ENCODE data around the gene ACAP3. TPM values are rescaled to one million over a fixed set of nuclear protein-coding genes. Genes with fewer than 3 reads are reported as not detected.
"Not testable (repeated sequence)": the region's sequence is repeated elsewhere in the genome, so short reads cannot be mapped to it uniquely, and the experiment has no call there.

The ACAP3 gene
- total RNA-seq, 1 experiment from 2014 or later: 37.5 TPM

DNA sequence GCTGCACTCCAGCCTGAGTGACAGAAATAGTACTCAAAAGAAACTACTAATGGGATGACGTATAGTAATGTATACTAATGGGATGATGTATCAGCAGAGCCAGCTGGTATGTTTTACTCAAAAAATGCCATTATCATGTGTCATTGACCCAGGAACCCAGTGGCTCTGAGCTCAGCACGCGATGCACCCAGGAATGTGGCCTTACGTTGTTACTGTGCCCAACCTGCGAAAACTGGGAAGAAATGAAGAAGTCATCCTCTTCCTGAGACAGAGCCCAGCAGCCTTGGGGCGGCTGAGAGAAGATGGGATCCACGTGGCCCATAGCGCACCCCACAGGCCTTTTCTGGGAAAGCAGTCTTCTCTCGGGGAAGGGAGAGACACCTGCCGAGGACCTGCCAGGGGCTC is 42.9 kb downstream of the ACAP3 start:
- peak; percentile 93 for DNase-seq (ENCODE audit: low spot score)

DNA sequence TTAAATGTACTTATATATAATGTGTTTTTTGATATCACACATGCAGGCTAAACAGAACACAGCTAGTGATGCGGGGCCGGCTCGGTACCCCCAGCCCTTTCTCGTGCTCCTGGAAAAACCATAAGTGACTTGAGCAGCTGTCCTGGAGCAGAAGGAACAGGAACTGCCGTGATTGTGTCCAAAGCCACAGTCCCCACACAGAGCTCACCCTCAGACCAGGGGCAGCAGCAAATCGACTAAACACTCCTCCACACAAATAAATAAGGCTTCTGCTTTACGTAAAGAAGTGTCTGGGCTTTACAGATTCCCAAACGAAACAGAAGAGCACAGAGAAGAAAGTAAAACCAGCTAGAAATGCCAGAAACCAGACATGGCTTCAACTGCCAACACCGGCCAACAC is 43.7 kb downstream of the ACAP3 start:
- DNase-seq (ENCODE audit: low spot score): no peak

DNA sequence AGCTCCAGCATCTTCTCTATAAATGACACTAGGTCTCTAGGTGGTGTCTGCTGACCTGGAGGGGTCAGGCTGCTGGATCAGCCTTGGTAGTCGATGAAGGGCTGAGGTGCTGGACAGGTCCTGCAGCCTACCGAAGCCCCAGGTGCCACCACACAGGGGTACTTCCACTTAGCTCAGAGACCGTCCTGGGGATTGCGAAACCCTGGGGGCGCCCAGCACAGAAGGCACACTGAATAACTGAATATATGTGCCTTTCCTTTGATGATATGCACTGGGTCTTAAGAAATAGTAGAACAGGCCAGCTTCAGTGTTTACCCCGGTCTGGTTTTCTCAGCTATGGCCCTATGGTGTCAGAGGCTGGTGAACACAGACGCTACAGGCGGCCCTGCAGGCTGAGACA is 45.0 kb downstream of the ACAP3 start:
- DNase-seq (ENCODE audit: low spot score): no peak

DNA sequence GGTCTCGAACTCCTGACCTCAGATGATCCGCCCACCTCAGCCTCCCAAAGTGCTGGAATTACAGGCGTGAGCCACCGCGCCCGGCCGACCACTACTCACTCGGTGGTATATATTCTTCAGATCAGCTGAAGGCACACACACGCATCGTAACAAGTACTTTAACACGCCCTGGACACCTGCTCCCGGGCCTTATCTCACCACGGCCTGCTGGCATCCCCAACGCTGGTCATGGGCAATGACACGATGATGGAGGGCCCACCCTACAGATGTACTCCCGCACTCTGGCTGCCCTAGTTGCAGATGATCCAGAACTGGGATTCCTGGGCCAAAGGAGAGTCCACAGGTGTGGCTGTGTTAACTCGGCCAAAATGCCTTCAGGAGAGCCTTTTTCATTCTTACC is 45.7 kb downstream of the ACAP3 start:
- DNase-seq (ENCODE audit: low spot score): no peak

DNA sequence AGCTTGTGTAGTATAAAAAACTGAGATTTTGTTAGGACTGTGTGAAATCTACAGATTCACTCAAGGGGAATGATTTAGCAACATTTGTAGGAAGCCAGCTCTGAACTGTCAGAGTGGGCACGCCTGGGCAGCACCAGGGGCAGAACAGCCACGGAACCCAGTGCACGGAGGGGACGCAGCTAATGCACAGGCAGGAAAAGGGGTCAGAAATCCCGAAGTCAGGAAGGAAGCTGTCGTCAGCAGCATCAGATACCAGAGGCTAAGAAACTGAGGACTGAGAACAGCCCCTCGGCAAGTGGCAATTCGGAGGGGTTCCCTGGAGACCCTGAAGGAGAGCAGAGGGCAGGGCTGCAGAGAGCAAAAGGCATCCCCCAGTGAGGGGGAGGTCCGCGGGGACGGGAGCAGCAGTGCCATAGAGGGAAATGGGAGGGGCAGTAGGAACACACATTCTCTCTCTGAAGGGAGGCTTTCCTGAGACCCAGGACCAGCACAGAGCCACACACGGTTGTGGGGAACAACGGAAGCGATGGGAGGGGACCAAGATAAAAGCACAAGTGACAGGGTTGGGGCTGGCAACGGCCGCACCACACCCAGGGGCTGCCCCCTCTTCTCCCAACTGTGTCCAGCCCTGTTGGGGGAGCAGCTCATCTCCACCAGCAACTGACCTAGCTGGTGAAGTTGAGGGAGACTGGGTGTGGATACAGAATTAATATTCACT is 46.7 kb downstream of the ACAP3 start:
- no peak for DNase-seq (ENCODE audit: low spot score)

DNA sequence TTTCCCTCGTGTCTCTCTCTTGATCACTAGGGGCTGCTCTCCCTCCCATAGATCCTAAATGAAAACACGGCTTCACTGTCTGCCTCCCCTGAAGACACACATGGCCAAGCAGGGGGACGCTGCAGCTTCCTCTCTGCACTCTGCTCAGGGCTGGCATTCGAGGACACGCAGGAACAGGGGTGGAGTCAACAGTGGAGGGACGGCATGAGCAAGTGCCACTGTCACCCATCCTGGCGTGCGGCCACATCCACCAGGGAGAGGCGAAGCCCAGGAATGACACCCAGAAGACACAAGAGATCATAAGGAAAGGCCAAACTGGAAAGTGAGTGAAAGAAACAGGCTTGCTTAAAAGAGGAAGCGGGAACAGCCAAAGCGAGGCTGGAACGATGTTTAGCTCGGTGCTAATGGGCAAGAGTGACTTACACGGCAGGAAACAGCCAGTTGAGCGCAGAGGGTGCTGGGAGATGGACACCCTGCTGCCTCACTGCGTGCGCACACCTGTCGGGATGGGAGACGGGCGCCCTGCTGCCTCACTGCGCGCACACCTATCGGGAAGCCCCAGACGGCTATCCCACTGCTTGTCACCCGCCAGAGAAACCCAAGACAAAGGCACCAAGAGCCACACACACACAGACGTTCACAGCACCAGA is 47.7 kb downstream of the ACAP3 start:
- no peak for DNase-seq (ENCODE audit: low spot score)

DNA sequence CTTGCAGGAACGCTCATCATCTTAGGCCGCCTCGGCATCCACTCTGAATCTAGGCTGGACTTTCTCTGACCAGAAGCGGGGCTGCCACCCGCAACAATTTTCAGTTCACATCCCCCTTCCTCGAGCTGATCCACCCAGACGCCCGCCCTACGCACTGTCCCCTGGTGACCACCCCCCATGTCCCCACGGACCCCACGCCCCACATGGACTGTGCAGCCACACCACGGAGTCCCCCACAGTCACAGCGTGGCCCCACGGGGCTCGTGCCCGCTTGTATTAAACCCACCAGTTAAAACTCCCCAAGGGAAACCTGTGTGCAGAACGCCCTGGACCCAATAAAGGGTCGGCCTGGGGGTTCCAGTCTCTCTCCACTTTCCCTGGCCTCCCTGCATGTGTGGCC is 48.2 kb downstream of the ACAP3 start:
- DNase-seq (ENCODE audit: low spot score): no peak

DNA sequence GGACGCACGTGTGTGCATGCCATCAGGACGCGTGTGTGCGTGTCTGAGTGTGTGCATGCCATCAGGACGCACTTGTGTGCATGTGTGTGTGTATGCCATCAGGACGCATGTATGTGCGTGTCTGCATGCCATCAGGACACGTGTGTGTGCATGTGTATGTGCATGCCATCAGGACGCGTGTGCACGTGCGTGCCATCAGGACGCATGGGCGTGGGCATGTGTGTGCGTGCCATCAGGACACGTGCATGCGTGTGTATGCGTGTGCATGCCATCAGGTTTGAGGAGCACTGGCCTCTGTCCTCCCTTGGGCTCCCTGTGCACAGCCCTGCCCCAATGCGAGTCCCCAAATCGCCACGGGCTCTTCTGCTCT is 48.6 kb downstream of the ACAP3 start:
- DNase-seq (ENCODE audit: low spot score): no peak

DNA sequence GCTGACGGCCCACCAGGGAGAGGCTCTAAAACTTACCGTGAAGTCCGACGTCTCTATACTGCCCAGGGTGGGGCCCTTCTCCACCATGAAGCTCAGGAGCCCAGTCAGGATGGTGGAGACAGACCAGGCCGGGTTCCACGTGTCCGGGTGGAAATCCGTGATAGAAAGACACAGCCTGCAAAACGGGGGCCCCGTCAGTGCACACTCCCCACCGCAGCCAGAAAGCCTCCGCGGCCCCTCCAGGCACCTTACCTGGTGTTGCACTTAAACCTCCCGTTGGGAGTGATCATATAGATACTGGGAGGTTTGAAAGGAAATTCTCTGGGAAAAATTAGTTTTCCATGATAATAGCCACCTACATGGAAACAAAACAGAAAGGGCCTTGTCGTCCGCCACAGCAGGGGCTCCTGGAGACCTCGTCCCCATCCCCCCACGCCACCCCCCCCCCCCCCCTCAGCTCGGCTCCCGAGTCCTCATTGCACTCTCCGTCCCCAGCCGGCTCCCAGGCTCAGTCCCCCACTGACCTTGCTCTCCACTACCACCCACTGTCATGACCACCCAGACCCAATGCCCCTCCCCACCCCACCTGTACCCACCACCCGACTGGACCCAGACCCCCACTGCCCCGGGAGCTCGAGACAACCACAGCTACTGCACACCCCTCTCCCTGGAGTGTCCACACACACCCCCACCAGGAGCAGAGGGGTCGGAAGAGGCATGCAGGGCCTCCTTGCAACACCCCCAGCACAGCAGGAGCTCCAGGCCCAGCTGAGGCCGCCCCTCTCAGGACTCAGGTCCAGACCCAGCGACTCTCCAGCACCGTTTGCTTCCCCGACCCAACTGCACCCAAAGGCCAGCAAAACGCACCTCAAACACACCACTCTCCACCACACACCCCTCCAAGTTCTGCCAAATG is 50.5 kb downstream of the ACAP3 start:
- no peak for DNase-seq (ENCODE audit: low spot score)

DNA sequence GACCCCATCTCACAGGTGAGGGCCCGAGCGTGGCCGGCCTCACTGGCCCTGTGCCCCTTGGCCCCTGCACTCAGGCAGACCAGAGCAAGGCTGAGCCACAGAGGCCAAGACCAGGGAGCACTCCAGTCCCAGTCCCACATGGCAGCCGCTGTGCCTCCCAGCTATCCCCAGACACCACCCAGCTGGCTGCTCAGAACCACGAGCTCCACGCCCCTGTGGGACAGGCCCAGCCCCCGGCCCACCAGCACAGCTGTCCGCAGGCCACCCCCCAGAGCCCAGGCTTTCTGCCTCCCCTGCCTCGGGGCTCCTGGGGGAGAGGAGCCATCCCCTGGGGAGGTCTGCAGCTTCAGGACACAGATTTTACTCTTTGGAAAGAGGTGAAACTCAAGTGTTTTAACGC is 52.1 kb downstream of the ACAP3 start:
- DNase-seq (ENCODE audit: low spot score): no peak

DNA sequence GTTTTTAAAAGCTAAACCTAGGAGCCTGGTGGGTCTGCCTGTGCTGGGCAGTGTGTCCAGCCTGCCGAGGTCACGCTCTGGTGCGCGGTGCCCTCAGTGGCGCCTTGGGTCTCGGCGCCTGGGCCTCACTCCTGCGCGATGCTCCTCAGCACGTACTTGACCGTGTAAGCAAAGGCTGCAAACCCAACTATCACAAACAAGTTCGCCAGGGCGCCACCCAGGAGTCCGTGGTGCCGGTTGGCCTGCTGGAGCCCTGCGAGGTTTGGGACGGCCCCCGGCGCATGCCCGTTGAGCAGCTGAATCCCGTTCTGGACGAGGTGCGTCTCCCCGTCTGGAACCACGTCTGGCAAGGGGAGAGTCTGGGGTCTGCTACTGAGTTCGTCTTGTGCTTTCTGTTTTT is 52.7 kb downstream of the ACAP3 start:
- DNase-seq (ENCODE audit: low spot score): no peak

DNA sequence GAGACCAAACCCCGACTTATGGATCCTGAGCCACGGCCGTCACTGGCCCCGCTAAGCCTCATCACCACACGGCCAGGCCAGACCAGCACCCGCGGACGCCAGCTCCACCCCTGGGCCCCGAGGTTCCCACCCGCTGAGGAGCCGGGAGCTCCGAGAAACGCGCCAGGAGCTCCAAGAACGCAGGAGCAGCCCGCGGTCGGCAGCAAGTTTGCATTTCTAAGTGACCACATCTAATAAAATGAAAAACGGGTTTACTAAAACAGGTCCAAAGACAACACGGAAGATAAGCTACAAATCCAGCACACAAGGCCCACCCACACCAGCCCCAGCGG is 53.1 kb downstream of the ACAP3 start:
- no peak for DNase-seq (ENCODE audit: low spot score)

DNA sequence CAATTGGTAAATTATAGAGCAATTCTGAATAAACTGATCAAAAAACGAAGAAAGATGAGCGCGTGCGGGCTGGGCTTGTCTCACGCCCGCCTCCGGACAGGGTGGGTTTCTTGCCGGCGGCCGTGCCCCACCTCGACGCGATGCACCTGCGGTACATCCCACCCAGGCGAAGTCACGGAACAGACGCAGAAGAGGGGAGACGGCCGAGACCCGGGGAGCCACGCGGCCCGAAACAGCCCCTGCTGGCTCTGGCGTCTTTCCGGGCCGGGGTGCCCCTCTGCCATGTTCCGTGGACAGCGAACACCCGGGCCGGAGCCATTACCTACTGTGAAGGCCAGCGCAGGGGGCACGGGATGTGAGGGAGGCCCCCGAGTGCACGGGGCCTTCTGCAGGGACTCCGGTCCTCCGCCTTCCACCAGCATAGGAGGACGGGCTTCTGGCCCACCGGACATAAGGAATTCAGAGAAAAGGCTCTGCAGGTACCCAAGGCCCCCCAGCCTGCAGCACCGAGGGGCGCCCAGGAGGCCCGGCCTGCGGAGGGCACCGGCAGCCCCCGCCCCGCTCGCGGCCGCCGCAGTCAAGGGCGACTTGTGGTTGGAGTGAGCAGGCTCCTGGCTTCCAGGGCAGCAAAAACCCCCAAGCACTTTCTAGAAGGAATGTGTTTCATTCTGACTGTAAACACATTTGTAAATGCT is 53.6 kb downstream of the ACAP3 start:
- no peak for DNase-seq (ENCODE audit: low spot score)

DNA sequence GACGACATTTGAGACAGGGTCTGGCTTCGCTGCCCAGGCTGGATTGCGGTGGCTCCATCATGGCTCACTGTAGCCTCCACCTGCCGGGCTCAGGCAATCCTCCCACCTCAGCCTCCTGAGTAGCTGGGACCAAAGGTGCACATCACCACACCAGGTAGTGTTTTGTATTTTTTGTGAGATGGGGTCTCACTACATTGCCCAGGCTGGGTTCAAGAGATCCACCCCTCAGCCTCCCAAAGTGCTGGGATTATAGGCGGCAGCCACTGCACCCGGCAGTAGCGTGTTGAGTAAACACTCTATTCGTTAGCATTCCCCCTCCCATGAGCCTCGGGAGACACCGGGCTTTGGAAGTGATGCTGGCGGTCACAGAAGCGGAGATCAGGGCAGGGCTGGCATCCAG is 54.4 kb downstream of the ACAP3 start:
- no peak for DNase-seq (ENCODE audit: low spot score)

DNA sequence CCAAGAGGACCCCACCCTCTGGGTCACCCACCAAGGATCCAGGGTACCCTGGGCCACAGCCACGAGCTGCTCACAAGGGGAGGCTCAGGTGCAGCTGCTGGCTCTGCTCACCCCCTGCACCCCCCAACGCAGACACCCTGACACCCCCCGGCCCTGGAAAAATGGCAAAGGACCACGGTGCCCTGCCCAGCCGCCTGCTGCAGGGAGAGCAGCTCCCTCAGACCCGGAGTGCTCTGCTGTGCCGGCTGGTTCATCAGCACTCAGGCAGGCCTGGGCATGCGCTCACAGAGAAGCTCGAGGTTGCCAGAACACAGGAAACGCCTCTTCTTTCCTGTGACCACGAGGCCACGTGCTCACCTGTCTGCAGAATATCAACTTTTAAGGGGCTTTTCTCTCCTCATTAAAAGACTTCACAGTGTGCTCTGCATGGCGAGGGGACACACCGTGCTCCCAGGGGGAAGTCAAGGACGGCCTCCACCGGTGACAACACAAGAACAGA is 56.9 kb downstream of the ACAP3 start:
- no peak for DNase-seq (ENCODE audit: low spot score)

DNA sequence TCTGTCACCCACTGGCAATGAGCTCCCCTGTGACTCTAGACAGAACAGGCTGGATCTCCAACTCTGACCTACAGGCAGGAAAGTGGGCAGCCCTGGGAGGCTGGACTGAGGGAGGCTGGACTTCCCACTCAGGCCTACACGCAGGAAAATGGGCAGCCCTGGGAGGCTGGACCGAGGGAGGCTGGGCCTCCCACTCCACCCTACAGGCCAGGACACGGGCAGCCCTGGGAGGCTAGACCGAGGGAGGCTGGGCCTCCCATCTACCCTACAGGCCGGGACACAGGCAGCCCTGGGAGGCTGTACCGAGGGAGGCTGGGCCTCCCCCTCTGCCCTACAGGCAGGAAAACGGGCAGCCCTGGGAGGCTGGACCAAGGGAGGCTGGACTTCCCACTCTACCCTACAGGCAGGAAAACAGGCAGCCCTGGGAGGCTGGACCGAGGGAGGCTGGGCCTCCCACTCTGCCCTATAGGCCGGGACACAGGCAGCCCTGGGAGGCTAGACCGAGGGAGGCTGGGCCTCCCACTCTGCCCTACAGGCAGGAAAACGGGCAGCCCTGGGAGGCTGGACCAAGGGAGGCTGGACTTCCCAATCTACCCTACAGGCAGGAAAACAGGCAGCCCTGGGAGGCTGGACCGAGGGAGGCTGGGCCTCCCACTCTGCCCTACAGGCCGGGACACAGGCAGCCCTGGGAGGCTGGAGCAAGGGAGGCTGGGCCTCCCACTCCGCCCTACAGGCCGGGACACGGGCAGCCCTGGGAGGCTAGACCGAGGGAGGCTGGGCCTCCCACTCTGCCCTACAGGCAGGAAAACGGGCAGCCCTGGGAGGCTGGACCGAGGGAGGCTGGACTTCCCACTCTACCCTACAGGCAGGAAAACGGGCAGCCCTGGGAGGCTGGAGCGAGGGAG is 59.5 kb downstream of the ACAP3 start:
- not testable (repeated sequence) for DNase-seq (ENCODE audit: low spot score)

DNA sequence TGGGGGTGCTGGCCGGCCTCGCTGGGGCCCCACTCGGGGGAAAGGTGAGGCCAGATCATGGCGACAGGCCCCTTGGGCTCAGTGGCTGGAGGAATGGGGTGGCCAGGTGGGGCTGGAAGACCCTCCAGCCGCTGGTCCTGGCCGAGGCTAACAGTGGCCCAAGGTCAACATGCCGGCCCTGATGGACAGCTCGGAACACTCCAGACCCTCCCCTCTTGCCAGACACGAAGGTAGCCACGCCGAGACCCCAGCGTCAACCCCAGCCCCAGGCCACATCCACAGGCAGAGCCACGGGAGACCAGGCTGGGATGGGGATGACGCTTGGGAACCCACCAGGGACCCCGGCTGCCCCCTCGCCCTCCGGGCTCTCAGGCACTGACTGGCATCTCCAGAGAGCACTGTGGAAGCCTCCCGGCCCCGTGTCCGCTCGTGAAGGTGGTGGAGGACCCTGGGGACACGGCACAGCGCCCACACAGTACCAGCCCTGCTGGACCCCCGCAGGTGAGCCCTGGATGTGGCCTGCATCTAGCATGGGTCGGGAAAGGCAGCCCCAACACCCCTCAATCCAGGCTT is 60.3 kb downstream of the ACAP3 start:
- DNase-seq (ENCODE audit: low spot score): no peak

DNA sequence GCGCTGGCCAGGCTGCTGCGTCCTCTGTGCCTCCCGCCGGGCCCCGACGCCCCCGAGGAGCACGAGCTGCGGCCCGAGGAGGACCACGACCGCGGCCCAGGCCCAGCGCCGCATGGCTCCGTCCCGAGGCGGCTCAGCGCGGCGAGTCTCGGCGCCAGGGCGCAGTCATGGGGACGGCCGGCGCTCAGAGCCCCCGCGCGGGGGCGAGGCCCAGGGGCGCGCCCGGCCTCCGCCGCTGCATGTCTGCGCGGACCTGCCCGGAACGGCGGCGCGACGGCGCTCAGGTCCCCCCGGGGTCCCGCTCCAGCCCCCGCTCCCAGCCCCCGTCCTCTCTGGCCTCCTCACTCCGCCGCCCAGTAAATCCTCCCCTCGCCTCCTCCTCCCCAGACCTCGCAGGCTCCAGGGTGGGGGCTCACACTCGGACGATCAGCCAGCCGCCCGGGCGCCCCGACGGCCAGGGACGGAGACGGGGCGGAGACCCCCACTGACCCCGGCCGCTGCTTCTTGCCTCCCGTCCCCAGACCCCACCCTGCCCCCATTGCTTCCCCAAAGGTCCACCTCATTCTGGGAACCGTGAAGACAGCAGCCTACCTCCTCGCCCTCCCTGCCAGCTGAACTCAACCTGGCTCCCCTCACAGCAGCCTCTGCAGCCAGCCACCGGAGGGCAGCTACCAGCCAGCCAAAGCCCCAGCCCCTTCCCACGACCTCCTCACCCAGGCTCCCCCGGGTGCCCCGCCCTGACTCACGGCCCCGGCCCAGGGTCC is 61.0 kb downstream of the ACAP3 start, which contains the start of gene C1QTNF12:
Gene C1QTNF12, minus strand, starts transcription at position 146 of the 764 bp plus-strand sequence. Its CDS starts 32 bp downstream, at position 114.
- no peak for DNase-seq (ENCODE audit: low spot score)

DNA sequence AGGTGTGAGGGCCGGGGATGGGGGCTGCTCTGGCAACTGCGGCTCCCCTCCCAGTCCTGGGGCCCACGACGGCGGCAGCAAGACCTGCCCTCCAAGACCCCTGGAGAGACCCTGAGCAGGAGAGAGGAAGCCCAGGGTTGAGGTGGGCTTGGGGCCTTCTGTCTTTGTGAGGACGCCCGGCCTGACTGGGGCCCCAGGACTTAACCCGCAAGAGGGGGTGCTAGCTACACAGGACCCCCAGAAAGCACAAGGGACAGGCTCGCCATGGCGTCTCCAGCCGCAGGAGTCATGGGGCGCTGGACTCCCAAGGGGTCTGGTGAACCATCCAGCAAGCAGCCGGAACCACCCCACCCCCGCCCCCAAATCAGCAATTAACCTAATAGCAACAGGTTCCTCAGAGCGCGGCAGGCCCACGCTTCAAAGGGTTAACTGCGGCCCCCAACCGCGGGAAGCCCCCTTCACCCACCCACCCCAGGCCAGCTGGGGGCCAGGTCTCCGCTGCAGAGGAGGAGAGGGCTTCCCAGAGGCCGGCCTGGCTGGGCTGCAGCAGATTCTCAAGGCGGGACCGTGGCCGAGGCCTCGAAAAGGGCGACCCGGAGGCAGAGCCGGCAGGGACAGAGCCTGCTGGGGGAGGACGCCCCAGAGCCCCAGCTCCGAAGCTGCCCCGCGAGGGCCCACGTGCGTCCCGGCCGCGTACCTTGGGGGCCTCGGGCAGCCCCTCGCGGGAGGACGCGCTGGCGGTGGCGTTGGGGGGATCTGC is 61.7 kb downstream of the ACAP3 start:
- DNase-seq (ENCODE audit: low spot score): no peak

Measured in A172 (cell line).